Effector memory CD8-positive, alpha-beta T cell (primary cell): ENCODE data around the gene HIF1A.
"Not testable (repeated sequence)": the region's sequence is repeated elsewhere in the genome, so short reads cannot be mapped to it uniquely, and the experiment has no call there.

ENCODE experiments used
- ATAC-seq: fragments of 150-1000 bp; cut with Tn5 transposase; replicated peaks from 2 replicates; pipeline ENCODE4 v1.10.0; 2021; ENCODE audit warnings: mild to moderate bottlenecking, moderate library complexity
- DNase-seq, 3 experiments: peaks; one replicate each; pipeline ENCODE4 v3.0.0; 2021
- H3K27ac Mint-ChIP-seq, 2 donors: one replicate each; pipeline ENCODE4 v1.8.0; 2022; ENCODE audit warnings: mild to moderate bottlenecking in 2 of 2, mixed read lengths in 2 of 2, moderate library complexity in 2 of 2
- H3K27me3 Mint-ChIP-seq, 2 donors: one replicate each; pipeline ENCODE4 v1.8.0; 2022; ENCODE audit warnings: mixed read lengths in 2 of 2
- H3K36me3 Mint-ChIP-seq: one replicate; pipeline ENCODE4 v1.8.0; 2022; ENCODE audit warnings: mild to moderate bottlenecking, moderate library complexity, mixed read lengths; ENCODE audit not compliant: insufficient read depth
- H3K4me1 Mint-ChIP-seq, 2 donors: one replicate each; pipeline ENCODE4 v1.8.0; 2022; ENCODE audit warnings: low read depth in 2 of 2, mixed read lengths in 2 of 2
- H3K4me3 Mint-ChIP-seq, 2 donors: one replicate each; pipeline ENCODE4 v1.8.0; 2022; ENCODE audit warnings: mild to moderate bottlenecking in 2 of 2, mixed read lengths in 2 of 2, moderate library complexity in 2 of 2
- H3K9me3 Mint-ChIP-seq, 2 donors: one replicate each; pipeline ENCODE4 v1.8.0; 2022; ENCODE audit warnings: mixed read lengths in 2 of 2
- total RNA-seq, 9 experiments: gene quantifications; one replicate each; lab custom pipeline; 2026; lab: John Stamatoyannopoulos, UW

HIF1A gene
- 114 to 605 (median 282) reads per million in 9 experiments for total RNA-seq

DNA sequence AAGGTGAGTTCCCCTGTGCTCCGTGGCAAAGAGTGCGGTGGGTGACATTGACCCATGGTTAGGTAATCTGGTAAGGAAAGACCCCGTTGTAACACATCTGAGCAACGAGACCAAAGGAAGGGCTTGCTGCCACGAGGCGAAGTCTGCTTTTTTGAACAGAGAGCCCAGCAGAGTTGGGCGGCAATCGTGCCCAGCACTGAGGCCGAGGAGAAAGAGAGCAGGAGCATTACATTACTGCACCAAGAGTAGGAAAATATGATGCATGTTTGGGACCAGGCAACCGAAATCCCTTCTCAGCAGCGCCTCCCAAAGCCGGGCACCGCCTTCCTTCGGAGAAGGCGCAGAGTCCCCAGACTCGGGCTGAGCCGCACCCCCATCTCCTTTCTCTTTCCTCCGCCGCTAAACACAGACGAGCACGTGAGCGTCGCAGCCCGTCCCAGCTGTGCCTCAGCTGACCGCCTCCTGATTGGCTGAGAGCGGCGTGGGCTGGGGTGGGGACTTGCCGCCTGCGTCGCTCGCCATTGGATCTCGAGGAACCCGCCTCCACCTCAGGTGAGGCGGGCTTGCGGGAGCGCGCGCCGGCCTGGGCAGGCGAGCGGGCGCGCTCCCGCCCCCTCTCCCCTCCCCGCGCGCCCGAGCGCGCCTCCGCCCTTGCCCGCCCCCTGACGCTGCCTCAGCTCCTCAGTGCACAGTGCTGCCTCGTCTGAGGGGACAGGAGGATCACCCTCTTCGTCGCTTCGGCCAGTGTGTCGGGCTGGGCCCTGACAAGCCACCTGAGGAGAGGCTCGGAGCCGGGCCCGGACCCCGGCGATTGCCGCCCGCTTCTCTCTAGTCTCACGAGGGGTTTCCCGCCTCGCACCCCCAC lies at the start of gene HIF1A:
Gene HIF1A, plus strand, starts transcription at position 684 of the 865 bp plus-strand sequence. CDS start 292 bp downstream, outside the sequence.
- no peaks in the 10 kb centered on the region for H3K27me3 Mint-ChIP-seq
- peaks cover 20 to 40% of the 10 kb centered on the region in 2 donors for H3K4me1 Mint-ChIP-seq
- peaks cover 15% of the 10 kb centered on the region for H3K36me3 Mint-ChIP-seq
- peak; percentile 87 to 92 (median 91) for DNase-seq
- H3K27ac Mint-ChIP-seq: peak within 1 kb of the TSS; percentile 94 to 97
- H3K4me3 Mint-ChIP-seq: peak within 1 kb of the TSS; percentile 93 to 98
- H3K9me3 Mint-ChIP-seq: no peaks in the 10 kb centered on the region
- ATAC-seq: peak; percentile 94

DNA sequence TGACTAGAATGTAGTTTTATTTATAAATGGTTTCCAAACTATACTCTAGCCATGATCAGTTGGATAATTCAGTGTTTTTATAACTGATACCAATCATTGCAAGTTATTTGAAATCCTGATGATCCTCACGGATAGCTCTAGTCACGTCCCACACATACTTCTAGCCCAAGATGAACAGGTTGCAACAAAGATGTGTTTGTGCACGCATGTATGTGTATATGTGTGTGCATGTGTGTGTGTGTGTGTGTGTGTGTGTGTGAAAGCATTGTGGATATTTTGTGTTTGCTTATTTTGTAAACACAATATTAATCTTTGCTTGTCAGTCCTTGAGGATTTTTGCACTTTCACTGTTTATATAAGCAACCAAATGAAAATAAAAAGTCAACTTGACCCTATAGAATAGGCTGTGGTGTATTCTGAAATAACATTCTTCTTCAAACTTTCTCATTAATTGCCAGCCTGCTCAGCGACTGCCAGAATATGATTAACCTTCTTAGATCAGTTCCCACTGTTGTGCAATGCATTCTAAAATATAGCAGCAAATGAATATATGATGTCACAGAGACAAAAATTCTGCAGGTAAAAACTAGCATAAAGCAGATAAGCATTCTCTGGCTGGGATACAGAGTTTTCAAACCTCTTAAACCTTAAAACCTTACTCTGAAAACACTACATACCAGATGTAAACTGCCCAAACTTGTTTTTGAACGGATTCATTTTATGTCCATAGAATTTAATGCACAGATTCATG lies 48.8 kb upstream of the HIF1A start:
- Mint-ChIP-seq H3K9me3 (no peaks in the 10 kb centered on the region), H3K27me3 (no peaks in the 10 kb centered on the region), H3K4me3 (no peak overlapping the region), H3K27ac (no peak overlapping the region), H3K4me1 (peaks cover 4 to 5% of the 10 kb centered on the region in 2 donors), H3K36me3 (no peaks in the 10 kb centered on the region)
- no peak for DNase-seq
- ATAC-seq: no peak

DNA sequence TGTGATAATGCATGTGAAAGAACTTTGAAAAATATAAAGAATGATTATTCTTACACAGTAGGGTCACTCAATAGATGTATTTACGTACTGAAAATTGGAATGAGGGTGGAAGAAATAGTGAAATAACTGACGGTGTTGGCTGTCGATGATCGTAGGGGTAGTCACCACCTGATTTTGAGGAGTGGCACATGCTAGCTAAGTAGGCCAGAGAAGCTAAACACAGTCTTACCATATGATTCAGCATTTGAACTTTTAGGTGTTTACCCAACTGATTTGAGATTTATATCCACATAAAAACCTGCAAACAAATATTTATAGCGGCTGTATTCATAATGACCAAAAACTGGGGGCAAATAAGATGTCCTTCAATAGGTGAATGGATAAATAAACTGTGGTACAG lies 47.6 kb upstream of the HIF1A start:
- no peaks in the 10 kb centered on the region for H3K27me3 Mint-ChIP-seq
- no peak overlapping the region for H3K27ac Mint-ChIP-seq
- H3K36me3 Mint-ChIP-seq: no peaks in the 10 kb centered on the region
- no peaks in the 10 kb centered on the region for H3K9me3 Mint-ChIP-seq
- DNase-seq (no peak), ATAC-seq (no peak)
- H3K4me1 Mint-ChIP-seq: peaks cover 2 to 4% of the 10 kb centered on the region in 2 donors
- H3K4me3 Mint-ChIP-seq: no peak overlapping the region

DNA sequence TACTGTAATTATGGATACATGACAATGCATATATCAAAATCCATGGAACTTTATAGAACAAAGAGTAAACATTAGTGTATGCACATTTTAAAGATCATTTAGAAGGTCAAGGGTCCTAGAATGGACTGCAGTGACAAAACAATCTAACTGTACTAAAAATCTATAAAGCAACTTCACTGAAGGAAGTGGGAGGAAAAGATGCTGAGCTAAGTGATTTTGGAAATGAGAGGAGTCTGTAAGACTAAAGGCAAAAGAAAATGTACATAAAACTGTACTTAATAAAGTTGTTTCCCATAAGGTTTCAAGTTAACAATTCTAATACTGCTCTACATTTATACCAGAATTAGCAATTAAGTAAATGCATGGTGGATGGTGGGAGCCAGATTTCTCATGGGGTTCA lies 46.9 kb upstream of the HIF1A start:
- Mint-ChIP-seq H3K4me3 (no peak overlapping the region), H3K36me3 (no peaks in the 10 kb centered on the region), H3K27ac (no peak overlapping the region), H3K27me3 (no peaks in the 10 kb centered on the region), H3K4me1 (peaks cover 2 to 4% of the 10 kb centered on the region in 2 donors), H3K9me3 (no peaks in the 10 kb centered on the region)
- ATAC-seq (no peak), DNase-seq (no peak)

DNA sequence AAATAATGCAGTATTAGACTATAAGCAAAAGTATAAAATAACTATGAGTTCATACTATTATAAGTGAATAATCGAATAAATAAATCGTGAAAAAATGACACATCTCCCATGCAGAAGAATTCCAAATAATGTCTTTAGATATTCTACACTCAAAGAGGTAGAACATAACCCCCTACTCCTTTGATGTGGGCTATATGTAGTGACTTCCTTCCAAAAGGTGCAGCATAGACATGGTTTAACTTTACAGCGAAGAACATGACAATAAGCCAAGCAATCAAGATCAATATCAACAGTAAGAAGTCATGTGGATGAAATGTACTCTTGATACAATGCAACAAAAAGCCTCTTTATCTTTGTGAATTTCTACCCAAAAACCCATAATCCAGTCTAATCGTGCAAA lies 46.0 kb upstream of the HIF1A start:
- Mint-ChIP-seq H3K27ac (no peak overlapping the region), H3K27me3 (no peaks in the 10 kb centered on the region), H3K9me3 (no peaks in the 10 kb centered on the region), H3K4me1 (peaks cover under 1 to 5% of the 10 kb centered on the region in 2 donors), H3K4me3 (no peak overlapping the region), H3K36me3 (no peaks in the 10 kb centered on the region)
- ATAC-seq: no peak
- DNase-seq: no peak

DNA sequence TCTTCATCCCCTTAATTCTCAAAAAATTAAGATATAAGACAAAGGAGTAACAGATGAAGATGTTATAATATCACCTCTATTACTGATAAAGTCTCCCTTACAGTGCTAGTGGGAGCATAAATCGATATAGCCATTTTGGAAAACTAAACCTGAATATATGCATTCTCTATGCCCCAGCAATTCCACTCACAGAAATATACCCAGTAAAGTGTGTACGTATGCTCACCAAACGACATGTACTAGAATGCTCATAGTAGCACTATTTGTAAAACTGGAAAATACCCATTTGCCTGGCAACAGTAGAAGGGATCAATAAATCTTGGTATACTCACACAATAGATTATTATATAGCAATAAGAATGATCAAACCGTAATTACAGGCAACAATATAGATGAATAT lies 44.0 kb upstream of the HIF1A start:
- no peak overlapping the region for H3K27ac Mint-ChIP-seq
- peaks cover 5 to 24% of the 10 kb centered on the region in 2 donors for H3K4me1 Mint-ChIP-seq
- H3K4me3 Mint-ChIP-seq: no peak overlapping the region
- H3K27me3 Mint-ChIP-seq: no peaks in the 10 kb centered on the region
- ATAC-seq (no peak), DNase-seq (no peak)
- H3K9me3 Mint-ChIP-seq: no peaks in the 10 kb centered on the region
- peaks cover 3% of the 10 kb centered on the region for H3K36me3 Mint-ChIP-seq

DNA sequence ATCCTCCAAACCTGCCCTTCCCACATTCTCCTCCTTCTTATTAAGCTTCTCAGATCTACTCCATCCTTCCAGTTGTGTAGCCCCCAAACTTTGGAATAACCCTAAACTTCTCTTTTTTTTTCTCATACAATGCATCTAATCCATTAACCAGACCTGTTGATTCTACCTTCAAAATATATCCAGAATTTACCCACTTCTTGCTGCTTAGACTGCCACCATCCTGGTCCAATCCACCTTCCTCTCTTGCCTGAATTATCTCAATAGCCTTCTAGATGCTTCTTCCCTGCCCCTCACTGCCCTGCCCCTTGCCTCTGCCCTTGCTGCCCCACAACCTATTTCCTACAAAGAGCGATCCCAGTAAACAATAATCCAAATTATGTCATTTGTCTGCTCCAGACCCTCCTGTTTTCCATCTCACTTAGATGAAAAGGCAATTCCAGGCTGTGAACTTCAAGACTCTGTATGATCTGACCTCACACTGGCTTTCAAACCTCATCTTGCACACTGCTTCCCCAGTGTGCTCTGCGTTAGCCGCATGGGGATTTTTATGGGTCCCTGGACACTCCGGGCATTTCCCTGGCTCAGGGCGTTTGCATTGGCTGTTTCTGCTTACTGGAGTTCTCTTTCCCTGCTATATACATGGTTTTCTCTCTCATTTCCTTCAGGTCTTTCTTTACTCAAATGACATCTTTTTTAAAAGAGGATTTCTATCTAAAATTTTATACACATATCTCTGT lies 42.6 kb upstream of the HIF1A start:
- Mint-ChIP-seq H3K27ac (no peak overlapping the region), H3K4me1 (peaks cover 6 to 24% of the 10 kb centered on the region in 2 donors), H3K36me3 (peaks cover 6% of the 10 kb centered on the region), H3K4me3 (no peak overlapping the region), H3K9me3 (no peaks in the 10 kb centered on the region), H3K27me3 (no peaks in the 10 kb centered on the region)
- DNase-seq (no peak), ATAC-seq (no peak)

DNA sequence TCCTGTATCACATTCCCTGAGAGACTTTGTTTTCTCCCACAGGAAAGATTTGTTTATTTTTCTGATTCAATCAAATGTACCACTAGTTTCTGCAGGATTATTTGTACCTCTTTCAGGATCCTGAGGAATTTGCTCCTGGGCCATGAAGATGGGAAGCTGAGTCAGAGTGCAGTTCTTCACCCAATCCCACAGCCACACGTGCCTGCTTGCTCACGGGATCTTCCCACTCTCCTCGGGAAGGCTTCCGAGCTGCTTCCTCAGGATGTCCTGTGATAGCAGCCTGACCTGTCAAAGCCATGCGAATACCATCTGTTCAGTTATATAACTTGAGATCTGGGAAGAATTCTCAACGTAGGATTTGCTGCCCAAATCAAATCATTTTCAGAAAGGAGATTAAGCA lies 41.8 kb upstream of the HIF1A start:
- no peak overlapping the region for H3K4me3 Mint-ChIP-seq
- H3K27me3 Mint-ChIP-seq: no peaks in the 10 kb centered on the region
- DNase-seq (no peak), ATAC-seq (no peak)
- H3K4me1 Mint-ChIP-seq: peaks cover 6 to 24% of the 10 kb centered on the region in 2 donors
- H3K27ac Mint-ChIP-seq: no peak overlapping the region
- peaks cover 6% of the 10 kb centered on the region for H3K36me3 Mint-ChIP-seq
- H3K9me3 Mint-ChIP-seq: no peaks in the 10 kb centered on the region

DNA sequence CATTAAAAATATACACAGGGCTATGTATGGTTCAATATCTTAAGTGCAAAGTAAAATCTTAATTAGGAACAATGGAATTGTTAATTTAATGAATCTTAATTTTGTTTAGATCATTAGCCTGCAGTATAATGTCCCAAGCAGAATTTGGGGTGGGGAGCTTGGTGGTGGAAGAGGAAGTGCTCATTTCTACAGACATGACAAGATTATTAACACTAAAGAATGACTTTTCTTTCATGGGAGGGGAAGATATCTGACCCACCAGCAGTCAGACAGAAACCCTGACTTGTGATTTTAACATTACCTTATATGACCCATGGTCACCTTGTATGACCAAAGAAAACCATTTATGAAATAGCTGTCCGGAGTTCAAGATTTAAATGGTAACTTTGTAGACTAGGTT lies 41.3 kb upstream of the HIF1A start:
- peaks cover 6 to 24% of the 10 kb centered on the region in 2 donors for H3K4me1 Mint-ChIP-seq
- peaks cover 6% of the 10 kb centered on the region for H3K36me3 Mint-ChIP-seq
- no peaks in the 10 kb centered on the region for H3K27me3 Mint-ChIP-seq
- H3K27ac Mint-ChIP-seq: no peak overlapping the region
- ATAC-seq (no peak), DNase-seq (no peak)
- no peaks in the 10 kb centered on the region for H3K9me3 Mint-ChIP-seq
- H3K4me3 Mint-ChIP-seq: no peak overlapping the region

DNA sequence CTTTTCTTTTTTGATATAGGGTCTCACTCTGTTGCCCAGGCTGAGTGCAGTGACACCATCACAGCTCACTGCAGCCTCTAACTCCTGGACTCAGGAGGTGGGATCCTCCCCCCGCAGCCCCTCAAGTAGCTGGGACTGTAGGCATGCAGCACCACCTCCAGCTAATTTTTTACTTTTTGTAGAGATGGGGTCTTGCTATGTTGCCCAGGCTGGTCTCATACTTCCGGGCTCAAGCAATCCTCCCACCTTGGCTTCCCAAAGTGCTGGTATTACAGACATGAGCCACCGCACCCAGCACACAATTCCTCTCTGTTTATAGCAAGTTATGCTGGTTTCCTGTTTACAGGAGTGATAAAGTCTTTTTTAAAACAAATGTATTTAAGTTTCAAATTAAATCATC lies 39.5 kb upstream of the HIF1A start:
- H3K36me3 Mint-ChIP-seq: peaks cover 6% of the 10 kb centered on the region
- peaks cover 12 to 33% of the 10 kb centered on the region in 2 donors for H3K4me1 Mint-ChIP-seq

DNA sequence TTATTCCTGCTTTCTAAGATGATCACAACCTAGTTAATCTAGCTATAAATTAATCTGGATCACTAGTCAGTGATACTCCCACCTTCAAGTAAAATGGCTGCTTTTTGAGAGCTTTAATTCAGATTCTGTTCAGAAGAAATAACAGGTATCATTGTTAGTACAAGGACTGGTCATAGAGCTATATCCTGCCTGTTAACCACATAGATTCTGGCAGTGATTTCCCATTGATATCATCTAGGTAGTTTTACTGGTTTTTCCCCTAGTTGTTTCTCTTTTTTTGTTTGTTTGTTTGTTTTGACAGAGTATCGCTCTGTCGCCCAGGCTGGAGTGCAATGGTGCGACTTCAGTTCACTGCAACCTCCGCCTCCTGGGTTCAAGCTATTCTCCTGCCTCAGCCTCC lies 39.0 kb upstream of the HIF1A start:
- peaks cover 17 to 39% of the 10 kb centered on the region in 2 donors for H3K4me1 Mint-ChIP-seq

More for the DNA sequence above, 39.5 kb upstream of the HIF1A start:
- Mint-ChIP-seq H3K27me3 (no peaks in the 10 kb centered on the region), H3K27ac (peak overlapping the region; percentile 75 to 85), H3K9me3 (no peaks in the 10 kb centered on the region), H3K4me3 (peak overlapping the region in 1 of 2 donors; percentile 11)
- DNase-seq (no peak), ATAC-seq (no peak)

DNA sequence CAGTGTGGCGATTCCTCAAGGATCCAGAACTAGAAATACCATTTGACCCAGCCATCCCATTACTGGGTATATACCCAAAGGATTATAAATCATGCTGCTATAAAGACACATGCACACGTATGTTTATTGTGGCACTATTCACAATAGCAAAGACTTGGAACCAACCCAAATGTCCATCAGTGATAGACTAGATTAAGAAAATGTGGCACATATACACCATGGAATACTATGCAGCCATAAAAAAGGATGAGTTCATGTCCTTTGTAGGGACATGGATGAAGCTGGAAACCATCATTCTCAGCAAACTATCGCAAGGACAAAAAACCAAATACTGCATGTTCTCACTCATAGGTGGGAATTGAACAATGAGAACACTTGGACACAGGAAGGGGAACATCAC lies 37.2 kb upstream of the HIF1A start:
- peaks cover 18% of the 10 kb centered on the region for H3K36me3 Mint-ChIP-seq
- H3K9me3 Mint-ChIP-seq, H3K27ac Mint-ChIP-seq: not testable (repeated sequence)

More for the DNA sequence above, 39.0 kb upstream of the HIF1A start:
- Mint-ChIP-seq H3K27me3 (no peaks in the 10 kb centered on the region), H3K4me3 (peak overlapping the region in 1 of 2 donors; percentile 11), H3K9me3 (no peaks in the 10 kb centered on the region), H3K27ac (peak overlapping the region; percentile 75 to 85), H3K36me3 (peaks cover 6% of the 10 kb centered on the region)
- ATAC-seq: peak; percentile 49
- DNase-seq: no peak

DNA sequence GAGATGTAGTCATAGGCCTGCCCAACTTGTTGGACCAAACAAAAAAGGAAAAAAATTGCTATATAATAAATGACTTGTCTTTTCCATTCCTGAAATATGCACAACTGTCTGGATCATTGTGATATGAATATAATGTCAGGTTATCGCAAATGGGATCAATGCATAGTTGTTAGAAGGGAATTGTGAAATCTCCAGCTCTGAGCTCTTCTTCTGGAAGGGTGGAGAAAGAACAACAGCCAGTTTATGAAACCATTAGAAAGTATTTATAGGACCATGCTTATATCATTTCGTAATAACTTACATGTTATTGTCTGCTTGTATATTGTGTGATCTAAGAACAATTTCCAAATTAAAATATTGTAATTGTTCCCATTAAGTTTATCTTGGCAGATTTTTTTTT lies 35.7 kb upstream of the HIF1A start:
- H3K36me3 Mint-ChIP-seq: peaks cover 19% of the 10 kb centered on the region
- no peak for DNase-seq
- no peak overlapping the region for H3K4me3 Mint-ChIP-seq
- peaks cover 0 to 8% of the 10 kb centered on the region in 2 donors for H3K9me3 Mint-ChIP-seq
- peak overlapping the region in 1 of 2 donors; percentile 97 for H3K27ac Mint-ChIP-seq
- H3K27me3 Mint-ChIP-seq: no peaks in the 10 kb centered on the region
- H3K4me1 Mint-ChIP-seq: peaks cover 37 to 63% of the 10 kb centered on the region in 2 donors
- ATAC-seq: no peak

More for the DNA sequence above, 37.2 kb upstream of the HIF1A start:
- H3K4me1 Mint-ChIP-seq: peaks cover 32 to 56% of the 10 kb centered on the region in 2 donors
- DNase-seq, H3K4me3 Mint-ChIP-seq, ATAC-seq, H3K27me3 Mint-ChIP-seq: not testable (repeated sequence)
